GM13976 (cell line): ENCODE measurements around the gene ARHGAP15.

ENCODE experiments used
- DNase-seq: peaks from one replicate; pipeline ENCODE4 v3.0.0; 2012; ENCODE audit warnings: low spot score
- in situ Hi-C: fragments of 300-500 bp; cut with MboI; formaldehyde crosslinking; loops from one replicate; pipeline ENCODE4 v1.12.0; 2022; ENCODE audit warnings: low sequenced_read_pairs, mixed read lengths, inconsistent platforms; ENCODE audit not compliant: unreplicated experiment
- TF ChIP-seq, protein P1 (sequence below): IDR thresholded peaks from 2 replicates; pipeline ENCODE4 v1.5.1; 2012; ENCODE audit warnings: borderline replicate concordance, mild to moderate bottlenecking; ENCODE audit not compliant: insufficient read depth; ENCODE audit errors: extremely low read depth, missing control alignments, control extremely low read depth

Gene ARHGAP15

DNA sequence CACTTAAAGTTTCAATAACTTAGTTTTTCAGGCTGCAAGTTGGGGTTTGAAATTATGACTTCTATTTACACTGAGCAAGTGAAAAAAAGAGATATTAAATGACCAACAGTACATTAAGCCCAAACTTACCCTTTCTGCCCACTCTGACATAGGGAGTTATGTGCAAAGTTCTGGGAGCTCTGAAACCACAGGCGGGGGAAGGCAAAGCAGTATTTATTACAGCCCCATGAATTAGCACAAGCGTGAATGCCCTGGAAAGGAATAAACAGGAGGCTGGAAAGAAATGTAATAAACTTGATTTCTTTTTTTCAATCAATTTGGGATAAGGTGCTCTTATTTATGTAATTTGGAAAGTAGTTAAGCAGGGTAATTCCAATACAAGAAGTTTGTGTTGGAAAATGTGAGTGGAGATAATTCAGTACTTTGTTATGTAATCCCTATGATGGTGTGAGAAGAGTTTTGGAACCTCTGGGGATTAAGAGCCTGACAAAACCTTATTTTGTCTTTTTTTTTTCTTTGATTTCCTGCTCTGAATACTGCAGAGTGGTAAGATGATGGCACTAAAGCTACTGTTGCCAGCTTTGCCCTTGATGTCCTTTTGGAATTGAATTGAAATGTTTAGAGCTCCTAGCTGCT lies 351.5 kb downstream of the ARHGAP15 start:
- in situ Hi-C loops, result no loop called here
- TF ChIP-seq, protein P1, sequence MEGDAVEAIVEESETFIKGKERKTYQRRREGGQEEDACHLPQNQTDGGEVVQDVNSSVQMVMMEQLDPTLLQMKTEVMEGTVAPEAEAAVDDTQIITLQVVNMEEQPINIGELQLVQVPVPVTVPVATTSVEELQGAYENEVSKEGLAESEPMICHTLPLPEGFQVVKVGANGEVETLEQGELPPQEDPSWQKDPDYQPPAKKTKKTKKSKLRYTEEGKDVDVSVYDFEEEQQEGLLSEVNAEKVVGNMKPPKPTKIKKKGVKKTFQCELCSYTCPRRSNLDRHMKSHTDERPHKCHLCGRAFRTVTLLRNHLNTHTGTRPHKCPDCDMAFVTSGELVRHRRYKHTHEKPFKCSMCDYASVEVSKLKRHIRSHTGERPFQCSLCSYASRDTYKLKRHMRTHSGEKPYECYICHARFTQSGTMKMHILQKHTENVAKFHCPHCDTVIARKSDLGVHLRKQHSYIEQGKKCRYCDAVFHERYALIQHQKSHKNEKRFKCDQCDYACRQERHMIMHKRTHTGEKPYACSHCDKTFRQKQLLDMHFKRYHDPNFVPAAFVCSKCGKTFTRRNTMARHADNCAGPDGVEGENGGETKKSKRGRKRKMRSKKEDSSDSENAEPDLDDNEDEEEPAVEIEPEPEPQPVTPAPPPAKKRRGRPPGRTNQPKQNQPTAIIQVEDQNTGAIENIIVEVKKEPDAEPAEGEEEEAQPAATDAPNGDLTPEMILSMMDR, result no peak
- no peak for DNase-seq

DNA sequence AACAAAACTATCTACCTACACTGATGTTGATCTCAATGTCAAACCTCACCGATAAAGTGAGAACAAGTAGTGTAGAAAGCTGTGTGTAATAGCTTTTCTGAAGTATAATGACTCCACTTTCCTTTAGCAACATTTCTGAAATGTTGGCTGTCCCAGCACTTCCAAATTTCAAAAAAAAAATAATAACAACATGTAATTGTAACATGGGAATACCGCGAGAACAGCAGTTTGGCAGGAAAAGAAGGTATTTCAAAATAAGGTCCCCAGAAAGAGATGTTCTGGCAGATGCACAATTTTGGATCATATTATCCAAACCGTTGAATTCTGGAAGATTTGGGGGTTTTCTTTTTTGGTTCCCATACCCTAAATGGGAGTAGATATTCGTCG lies 352.0 kb downstream of the ARHGAP15 start:
- in situ Hi-C loops, result no loop called here
- no peak for DNase-seq
- TF ChIP-seq, protein P1, result no peak

DNA sequence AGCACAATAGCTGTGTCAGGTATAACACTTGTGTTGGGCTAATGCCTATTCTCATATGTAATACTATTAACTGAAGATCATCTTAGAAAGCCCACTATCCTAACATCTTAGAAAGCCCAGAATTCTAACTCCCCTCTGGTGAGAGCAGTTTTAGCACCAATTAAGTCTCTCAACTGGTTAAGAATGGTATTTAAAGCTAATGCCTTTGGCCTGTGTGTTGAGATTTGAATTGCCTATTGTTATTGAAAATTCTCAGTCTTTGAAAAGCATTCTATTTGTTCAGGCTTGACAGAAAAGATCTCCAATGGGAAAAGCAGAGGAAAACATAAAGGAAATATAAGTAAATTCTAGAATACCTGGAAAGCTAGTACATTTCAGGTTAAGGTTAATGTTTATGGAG lies 352.5 kb downstream of the ARHGAP15 start:
- in situ Hi-C loops, result no loop called here
- DNase-seq, result no peak
- TF ChIP-seq, protein P1, result no peak

DNA sequence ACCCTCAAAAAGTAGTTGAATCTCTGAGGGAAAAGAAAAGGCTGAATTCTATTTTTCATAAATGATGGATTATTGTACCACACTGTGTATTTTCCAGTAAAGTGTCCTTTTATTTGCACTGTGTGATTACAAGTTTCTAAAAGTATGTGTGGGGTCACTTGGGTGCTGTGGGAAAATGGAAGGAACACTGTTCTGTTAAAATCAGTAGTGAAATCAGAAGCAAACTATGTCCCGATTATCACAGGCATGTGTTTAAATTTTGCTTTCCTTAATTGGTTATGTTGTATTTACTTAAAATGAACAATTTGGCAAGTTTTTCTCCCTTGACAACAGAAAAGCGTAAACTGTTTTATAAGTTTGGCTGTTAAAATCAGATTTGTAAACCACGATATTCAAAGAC lies 353.1 kb downstream of the ARHGAP15 start:
- TF ChIP-seq, protein P1, result no peak
- in situ Hi-C loops, result no loop called here
- no peak for DNase-seq

DNA sequence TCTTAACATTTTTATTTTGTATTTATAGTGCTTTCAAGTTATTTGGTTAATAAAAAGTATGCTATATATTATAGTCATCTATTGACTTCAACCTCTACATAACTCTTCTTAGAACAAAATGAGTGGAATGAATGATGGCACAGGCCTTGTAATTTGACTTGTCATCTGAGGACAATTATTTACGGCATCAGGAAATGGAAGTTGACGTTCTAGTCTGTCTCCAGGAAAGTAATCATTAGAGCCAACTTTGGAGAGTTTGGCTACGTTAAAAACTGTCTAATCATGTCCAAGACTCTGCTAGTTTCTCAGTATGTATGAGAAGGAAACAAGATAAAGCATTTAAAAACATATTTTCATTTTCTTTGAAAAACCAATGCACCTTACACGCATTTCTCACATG lies 353.6 kb downstream of the ARHGAP15 start:
- in situ Hi-C loops, result no loop called here
- no peak for DNase-seq
- TF ChIP-seq, protein P1, result no peak

DNA sequence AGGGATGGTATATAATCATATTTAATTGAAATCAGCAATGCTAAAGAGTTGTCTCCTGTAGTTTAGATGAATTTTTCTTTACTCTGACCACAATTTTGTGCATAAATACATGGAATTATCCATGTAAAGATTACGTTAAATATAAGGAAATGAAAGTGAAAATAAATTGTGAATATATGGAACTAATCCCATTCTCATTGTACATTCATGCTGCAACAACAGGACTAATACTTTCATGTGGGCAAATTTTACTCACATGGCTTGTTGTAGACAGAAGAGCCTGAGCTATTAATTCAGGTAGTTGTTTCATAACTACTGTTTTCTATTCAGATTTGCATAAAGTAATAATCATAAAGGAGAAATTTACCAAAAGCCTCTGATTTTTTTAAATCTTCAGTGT lies 357.8 kb downstream of the ARHGAP15 start:
- in situ Hi-C loops, result no loop called here
- DNase-seq, result no peak
- TF ChIP-seq, protein P1, result no peak
